ENCODE measurements around the gene ERN2. TPM values are rescaled to one million over a fixed set of nuclear protein-coding genes. Genes with fewer than 3 reads are reported as not detected.

Gene ERN2
- total and polyA plus RNA-seq, 2 of the 13 experiments (the other 11 are each of a cell fraction or from before 2014, with no cell fraction given), result 2.2 to 3.5 TPM

DNA sequence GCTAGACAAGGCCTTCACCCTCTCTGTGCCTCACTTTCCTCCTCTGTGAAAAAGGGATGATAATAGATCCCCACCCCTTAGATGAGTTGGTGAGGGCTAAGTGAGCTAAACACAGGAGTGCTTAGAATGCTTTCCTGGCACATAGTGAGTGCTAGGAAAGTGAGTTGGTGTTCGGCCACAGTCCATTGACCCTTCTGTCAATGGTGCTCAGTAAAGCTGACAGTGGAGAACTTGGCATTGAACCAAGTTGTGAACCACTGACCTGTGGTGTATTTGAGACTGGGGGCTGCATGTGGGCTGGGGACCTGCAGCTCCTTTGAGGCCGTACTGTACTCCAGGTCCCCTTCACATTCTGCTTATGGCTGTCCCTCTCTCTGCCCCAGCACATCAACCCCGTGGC is 29.5 kb downstream of the ERN2 start:
- Histone ChIP-seq H3K9me3 (ENCODE audit: low read length) (no peaks in the 10 kb centered on the region), H3K4me3 (replicated peaks in 1 of 3; ENCODE audit: insufficient read depth in 1 of 3, low read depth in 2 of 3, low read length in 3 of 3) (no peak overlapping the region), H3K27me3 (ENCODE audit: control insufficient read depth in 1 of 2, insufficient read depth in 2 of 2, low read length in 2 of 2) (no peaks in the 10 kb centered on the region; a peak in 1 of 5 replicates), H3K4me1 (ENCODE audit: insufficient read depth, low read length) (peaks cover 29% of the 10 kb centered on the region), H2AFZ (ENCODE audit: low read length) (no peak overlapping the region), H3K4me2 (ENCODE audit: low read depth, low read length) (no peak overlapping the region), H4K20me1 (ENCODE audit: insufficient read depth, low read length) (peaks cover 6% of the 10 kb centered on the region; the same call in 1 of the 2 replicates), H3K27ac (ENCODE audit: extremely low read length, insufficient read depth, low read length) (no peak overlapping the region), H3K36me3 (replicated peaks in 1 of 2; ENCODE audit: control insufficient read depth in 1 of 2, insufficient read depth in 2 of 2, low read length in 2 of 2) (peaks cover 50 to 76% of the 10 kb centered on the region in 2 experiments), H3K79me2 (ENCODE audit: insufficient read depth, low read length) (peaks cover 48% of the 10 kb centered on the region), H3K9ac (ENCODE audit: insufficient read depth, low read depth, low read length) (no peak overlapping the region)
- TF ChIP-seq, protein P1, sequence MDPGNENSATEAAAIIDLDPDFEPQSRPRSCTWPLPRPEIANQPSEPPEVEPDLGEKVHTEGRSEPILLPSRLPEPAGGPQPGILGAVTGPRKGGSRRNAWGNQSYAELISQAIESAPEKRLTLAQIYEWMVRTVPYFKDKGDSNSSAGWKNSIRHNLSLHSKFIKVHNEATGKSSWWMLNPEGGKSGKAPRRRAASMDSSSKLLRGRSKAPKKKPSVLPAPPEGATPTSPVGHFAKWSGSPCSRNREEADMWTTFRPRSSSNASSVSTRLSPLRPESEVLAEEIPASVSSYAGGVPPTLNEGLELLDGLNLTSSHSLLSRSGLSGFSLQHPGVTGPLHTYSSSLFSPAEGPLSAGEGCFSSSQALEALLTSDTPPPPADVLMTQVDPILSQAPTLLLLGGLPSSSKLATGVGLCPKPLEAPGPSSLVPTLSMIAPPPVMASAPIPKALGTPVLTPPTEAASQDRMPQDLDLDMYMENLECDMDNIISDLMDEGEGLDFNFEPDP (CRISPR knock-in tag; conservative IDR thresholded peaks at IDR 0.05), result 0 out of 2 replicates have a peak, but pooled peaks have one; percentile 64
- TF ChIP-seq ATF7-NPFF (CRISPR knock-in tag; IDR thresholded peaks at IDR 0.05; ENCODE audit: low read depth), result no peak
- peak; percentile 83 for TF ChIP-seq RBM22 (optimal IDR thresholded peaks at IDR 0.05; ENCODE audit: low read length)
- ATAC-seq, result no peak
- BruUV-seq (replicated peaks), result no TSS peak
- WGBS (ENCODE audit: low lambda C conversion rate), result 99% methylated on average over 3 of the region's 3 CpGs
- intact Hi-C loops (cut with micrococcal nuclease; ENCODE audit: unreplicated experiment) (no loop called here), in situ Hi-C loops (cut with HindIII; ENCODE audit: extremely low pct_ligation_motif_present, low pct_unique_long_range_greater_than_20kb) (no loop called here)
- POLR2A ChIA-PET, result no interaction called here
- FAIRE-seq, result no peak
- CTCF ChIA-PET (ENCODE audit: low intra/inter-chr PET ratio, low total read pairs), result no interaction called here
- DNase-seq (ENCODE audit: low spot score), result no peak

DNA sequence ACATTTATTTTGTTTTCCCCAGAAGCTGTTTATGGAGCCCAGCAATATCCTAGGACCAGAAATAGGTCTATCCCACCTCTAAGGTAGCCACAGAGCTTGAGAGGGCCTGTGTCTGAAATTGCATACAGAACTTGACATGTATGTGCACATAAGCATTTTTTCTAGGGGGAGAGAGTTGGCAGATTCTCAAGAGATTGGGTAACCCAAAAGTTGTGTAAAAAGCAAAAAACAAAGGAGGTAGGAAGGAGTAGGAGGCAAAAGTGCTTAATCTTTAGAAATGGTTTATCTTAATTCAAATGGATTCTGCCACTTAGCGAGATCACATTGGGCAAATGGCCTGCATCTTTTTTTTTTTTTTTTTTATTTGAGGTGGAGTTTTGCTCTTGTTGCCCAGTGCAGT is 30.8 kb downstream of the ERN2 start:
- FAIRE-seq, result no peak
- in situ Hi-C loops (cut with HindIII; ENCODE audit: extremely low pct_ligation_motif_present, low pct_unique_long_range_greater_than_20kb) (no loop called here), intact Hi-C loops (cut with micrococcal nuclease; ENCODE audit: unreplicated experiment) (no loop called here)
- no peak overlapping the region for H2AFZ ChIP-seq (ENCODE audit: low read length)
- BruUV-seq (replicated peaks), result no TSS peak
- POLR2A ChIA-PET, result no interaction called here
- peaks cover 42% of the 10 kb centered on the region for H3K4me1 ChIP-seq (ENCODE audit: insufficient read depth, low read length)
- H3K9ac ChIP-seq (ENCODE audit: insufficient read depth, low read depth, low read length), result no peak overlapping the region
- TF ChIP-seq ZNF780A (CRISPR knock-in tag; IDR thresholded peaks at IDR 0.05), result no peak
- TF ChIP-seq, protein P2, sequence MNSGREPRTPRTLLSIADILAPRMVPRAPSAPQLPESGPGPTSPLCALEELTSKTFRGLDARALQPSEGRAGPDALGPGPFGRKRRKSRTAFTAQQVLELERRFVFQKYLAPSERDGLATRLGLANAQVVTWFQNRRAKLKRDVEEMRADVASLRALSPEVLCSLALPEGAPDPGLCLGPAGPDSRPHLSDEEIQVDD (CRISPR knock-in tag; IDR thresholded peaks at IDR 0.05; ENCODE audit: borderline replicate concordance), result no peak
- TF ChIP-seq RORA (CRISPR knock-in tag; IDR thresholded peaks at IDR 0.05), result no peak
- TF ChIP-seq U2AF1 (optimal IDR thresholded peaks at IDR 0.05; ENCODE audit: low read depth, low read length), result no peak
- 0 out of 2 replicates have a peak, but pooled peaks have one; percentile 5 for TF ChIP-seq CEBPG (CRISPR knock-in tag; IDR thresholded peaks at IDR 0.05)
- no peak for TF ChIP-seq SPEN (CRISPR knock-in tag; IDR thresholded peaks at IDR 0.05; ENCODE audit: low read depth)
- H3K36me3 ChIP-seq (replicated peaks in 1 of 2; ENCODE audit: control insufficient read depth in 1 of 2, insufficient read depth in 2 of 2, low read length in 2 of 2), result peaks cover 37 to 62% of the 10 kb centered on the region in 2 experiments
- no peak overlapping the region for H3K27ac ChIP-seq (ENCODE audit: extremely low read length, insufficient read depth, low read length)
- ATAC-seq, result no peak
- DNase-seq (ENCODE audit: low spot score), result no peak
- H3K4me2 ChIP-seq (ENCODE audit: low read depth, low read length), result peak overlapping the region; percentile 99; the same call in 1 of the 2 replicates
- WGBS (ENCODE audit: low lambda C conversion rate), result 92% methylated on average over 1 of the region's 1 CpG
- H3K27me3 ChIP-seq (ENCODE audit: control insufficient read depth in 1 of 2, insufficient read depth in 2 of 2, low read length in 2 of 2), result no peaks in the 10 kb centered on the region; a peak in 1 of 5 replicates
- CTCF ChIA-PET (ENCODE audit: low intra/inter-chr PET ratio, low total read pairs), result no interaction called here
- peaks cover 6% of the 10 kb centered on the region; the same call in 1 of the 2 replicates for H4K20me1 ChIP-seq (ENCODE audit: insufficient read depth, low read length)
- peaks cover 48% of the 10 kb centered on the region for H3K79me2 ChIP-seq (ENCODE audit: insufficient read depth, low read length)
- H3K4me3 ChIP-seq (replicated peaks in 1 of 3; ENCODE audit: insufficient read depth in 1 of 3, low read depth in 2 of 3, low read length in 3 of 3), result no peak overlapping the region
- no peaks in the 10 kb centered on the region for H3K9me3 ChIP-seq (ENCODE audit: low read length)

All from HepG2 (cell line).